Loucy (cell line): Measurements from ENCODE around the gene PODXL2.

ENCODE experiments used
- H2AFZ ChIP-seq: fragments of 200-600 bp; sonication (generic); 2 replicates; pipeline ENCODE4 v1.6.0; 2016; ENCODE audit warnings: antibody characterized with exemption, mild to moderate bottlenecking, low read length, moderate library complexity
- H3F3A ChIP-seq: fragments of 200-600 bp; 2 replicates; pipeline ENCODE4 v1.6.0; 2016; ENCODE audit warnings: antibody characterized with exemption, low read depth, mild to moderate bottlenecking
- H3K27me3 ChIP-seq: fragments of 200-600 bp; sonication (generic); 2 replicates; pipeline ENCODE4 v1.6.1; 2014; ENCODE audit warnings: low read length, mild to moderate bottlenecking; ENCODE audit not compliant: insufficient read depth, poor library complexity, severe bottlenecking
- H3K36me3 ChIP-seq: fragments of 200-600 bp; sonication (generic); 2 replicates; pipeline ENCODE4 v1.6.1; 2016; ENCODE audit warnings: low read length; ENCODE audit not compliant: insufficient read depth
- H3K4me1 ChIP-seq: fragments of 200-600 bp; sonication (generic); 2 replicates; pipeline ENCODE4 v1.5.1; 2014; ENCODE audit warnings: low read length, mild to moderate bottlenecking; ENCODE audit not compliant: insufficient read depth, poor library complexity, severe bottlenecking
- H3K4me2 ChIP-seq: fragments of 200-600 bp; sonication (generic); 2 replicates; pipeline ENCODE4 v1.6.0; 2014; ENCODE audit warnings: antibody characterized with exemption, low read length, low read depth, mild to moderate bottlenecking; ENCODE audit not compliant: poor library complexity, severe bottlenecking
- H3K4me3 ChIP-seq: fragments of 200-600 bp; sonication (generic); 2 replicates; pipeline ENCODE4 v1.5.1; 2014; ENCODE audit warnings: low read length, mild to moderate bottlenecking, mixed read lengths; ENCODE audit not compliant: poor library complexity, severe bottlenecking
- H3K79me2 ChIP-seq: fragments of 200-600 bp; sonication (generic); 2 replicates; pipeline ENCODE4 v1.6.1; 2014; ENCODE audit warnings: low read length; ENCODE audit not compliant: insufficient read depth
- H3K9ac ChIP-seq: fragments of 200-600 bp; sonication (generic); 2 replicates; pipeline ENCODE4 v1.6.0; 2014; ENCODE audit warnings: mild to moderate bottlenecking, low read depth, low read length, moderate library complexity; ENCODE audit not compliant: poor library complexity, severe bottlenecking
- H3K9me2 ChIP-seq: fragments of 200-600 bp; sonication (generic); replicated peaks from 2 replicates; pipeline ENCODE4 v1.6.1; 2016; ENCODE audit warnings: low read depth, low read length, mixed read lengths
- H3K9me3 ChIP-seq: fragments of 200-600 bp; sonication (generic); 2 replicates; pipeline ENCODE4 v1.6.1; 2014; ENCODE audit warnings: mild to moderate bottlenecking, antibody characterized with exemption, low read length, low read depth; ENCODE audit not compliant: insufficient read depth
- H4K20me1 ChIP-seq: fragments of 200-600 bp; sonication (generic); 2 replicates; pipeline ENCODE4 v1.6.0; 2014; ENCODE audit warnings: antibody characterized with exemption, low read length, mild to moderate bottlenecking; ENCODE audit not compliant: insufficient read depth, poor library complexity, severe bottlenecking
- CTCF ChIP-seq: fragments of 200-600 bp; sonication (generic); conservative IDR thresholded peaks from 2 replicates; pipeline ENCODE4 v1.5.1; 2014; ENCODE audit warnings: mild to moderate bottlenecking, antibody characterized with exemption, low read length
- EZH2phosphoT487 ChIP-seq: fragments of 200-600 bp; IDR thresholded peaks from 2 replicates; pipeline ENCODE4 v1.6.1; 2018; ENCODE audit warnings: antibody characterized with exemption, mild to moderate bottlenecking, moderate library complexity, borderline replicate concordance

The PODXL2 gene

GRCh38 chr3:127714866-127715265 lies 85.9 kb downstream of the PODXL2 start:
- Histone ChIP-seq H3K4me2 (no peak overlapping the region), H3K36me3 (peaks cover 72% of the 10 kb centered on the region; the same call in 1 of the 2 replicates), H3K4me1 (no peaks in the 10 kb centered on the region), H3K79me2 (no peaks in the 10 kb centered on the region), H2AFZ (no peak overlapping the region), H4K20me1 (no peaks in the 10 kb centered on the region), H3K9ac (no peak overlapping the region), H3K27me3 (no peaks in the 10 kb centered on the region), H3K9me3 (no peaks in the 10 kb centered on the region), H3F3A (no peaks in the 10 kb centered on the region), H3K4me3 (no peak overlapping the region), H3K9me2 (no peaks in the 10 kb centered on the region)
- no peak for TF ChIP-seq CTCF
- TF ChIP-seq EZH2phosphoT487 = no peak

GRCh38 chr3:127715532-127715931 lies 86.5 kb downstream of the PODXL2 start:
- H3K9ac ChIP-seq = no peak overlapping the region

GRCh38 chr3:127716384-127716783 lies 87.4 kb downstream of the PODXL2 start:
- H3K27me3 ChIP-seq = no peaks in the 10 kb centered on the region
- H3K9me2 ChIP-seq = no peaks in the 10 kb centered on the region
- TF ChIP-seq EZH2phosphoT487 = no peak
- no peak for TF ChIP-seq CTCF
- H3K4me2 ChIP-seq = no peak overlapping the region
- no peak overlapping the region for H3K4me3 ChIP-seq
- H3K4me1 ChIP-seq = no peaks in the 10 kb centered on the region
- no peaks in the 10 kb centered on the region for H3K9me3 ChIP-seq
- no peak overlapping the region for H2AFZ ChIP-seq
- H4K20me1 ChIP-seq = no peaks in the 10 kb centered on the region
- peaks cover 74% of the 10 kb centered on the region for H3K36me3 ChIP-seq
- H3F3A ChIP-seq = no peaks in the 10 kb centered on the region
- H3K79me2 ChIP-seq = no peaks in the 10 kb centered on the region
- no peak overlapping the region for H3K9ac ChIP-seq

More at GRCh38 chr3:127715532-127715931, 86.5 kb downstream of the PODXL2 start:
- H3K9me3 ChIP-seq = no peaks in the 10 kb centered on the region
- H3K79me2 ChIP-seq = no peaks in the 10 kb centered on the region
- H2AFZ ChIP-seq = no peak overlapping the region
- H3K4me2 ChIP-seq = no peak overlapping the region
- H3K4me1 ChIP-seq = no peaks in the 10 kb centered on the region
- no peaks in the 10 kb centered on the region for H3K27me3 ChIP-seq
- H4K20me1 ChIP-seq = no peaks in the 10 kb centered on the region
- peaks cover 74% of the 10 kb centered on the region; the same call in 1 of the 2 replicates for H3K36me3 ChIP-seq
- no peak overlapping the region for H3K4me3 ChIP-seq
- no peaks in the 10 kb centered on the region for H3K9me2 ChIP-seq
- no peak for TF ChIP-seq CTCF
- no peak for TF ChIP-seq EZH2phosphoT487
- H3F3A ChIP-seq = no peaks in the 10 kb centered on the region
